AG04449 (cell line): Measurements from ENCODE around the gene FICD.

Source experiments
- CTCF ChIA-PET: fragments of 350-600 bp; formaldehyde crosslinking; extraction: SDS; loops from one replicate; lab custom pipeline; 2021; ENCODE audit warnings: antibody characterized with exemption; lab: Yijun Ruan, JAX
- POLR2A ChIA-PET: fragments of 400-600, 350-600 bp; formaldehyde crosslinking; extraction: SDS; loops from one replicate; lab custom pipeline; 2020; ENCODE audit warnings: antibody characterized with exemption, inconsistent platforms; lab: Yijun Ruan, JAX
- DNase-seq: peaks from one replicate; pipeline ENCODE4 v3.0.0-alpha.2; 2010; ENCODE audit warnings: low read depth, low spot score
- H3K4me3 ChIP-seq: 2 replicates; pipeline ENCODE4 v1.5.1; 2011; ENCODE audit warnings: low read depth, mild to moderate bottlenecking, control low read depth, low read length
- CTCF ChIP-seq: IDR thresholded peaks from one replicate; pipeline ENCODE4 v1.5.1; 2011; ENCODE audit warnings: mild to moderate bottlenecking, moderate library complexity, low read length, control low read depth, inconsistent platforms; ENCODE audit not compliant: insufficient read depth; ENCODE audit errors: missing control alignments

FICD gene

GRCh38 chr12:108495823-108496579, 19.1 kb upstream of the FICD start:
- TF ChIP-seq CTCF, result no peak
- DNase-seq, result no peak
- CTCF ChIA-PET, result interaction anchor here (1.4 to 2.1 kb wide), 2 partner anchors 17 to 31 kb away, joined by 3 to 15 read pairs; no protein-coding TSS in a partner anchor
- POLR2A ChIA-PET, result no interaction called here
- H3K4me3 ChIP-seq, result no peak overlapping the region

GRCh38 chr12:108498136-108498535, 16.9 kb upstream of the FICD start:
- CTCF ChIA-PET, result interaction anchor here (0.8 to 1.3 kb wide), 3 partner anchors 14 to 16 kb away, joined by 3 to 4 read pairs (median 4); no protein-coding TSS in a partner anchor
- no peak for DNase-seq

GRCh38 chr12:108502922-108503321, 12.2 kb upstream of the FICD start:
- CTCF ChIA-PET, result no interaction called here
- POLR2A ChIA-PET, result no interaction called here
- H3K4me3 ChIP-seq, result no peak overlapping the region
- no peak for DNase-seq
- TF ChIP-seq CTCF, result no peak

More at GRCh38 chr12:108498136-108498535, 16.9 kb upstream of the FICD start:
- no peak for TF ChIP-seq CTCF
- H3K4me3 ChIP-seq, result no peak overlapping the region
- POLR2A ChIA-PET, result no interaction called here

- ChIA-PET POLR2A (no interaction called here), CTCF (no interaction called here)
- no peak overlapping the region for H3K4me3 ChIP-seq
Measured at GRCh38 chr12:108505129-108505528, 9.9 kb upstream of the FICD start.

GRCh38 chr12:108507971-108508642, 7.0 kb upstream of the FICD start:
- no peak for DNase-seq
- H3K4me3 ChIP-seq, result no peak overlapping the region
- POLR2A ChIA-PET, result no interaction called here
- TF ChIP-seq CTCF, result no peak
- CTCF ChIA-PET, result interaction anchor here (1.5 kb wide), 1 partner anchor 590 kb away, joined by 4 read pairs; no protein-coding TSS in a partner anchor

More at GRCh38 chr12:108505129-108505528, 9.9 kb upstream of the FICD start:
- DNase-seq, result no peak
- no peak for TF ChIP-seq CTCF

GRCh38 chr12:108509806-108510205, 5.3 kb upstream of the FICD start:
- POLR2A ChIA-PET, result no interaction called here

More at GRCh38 chr12:108509806-108510205, 5.3 kb upstream of the FICD start:
- CTCF ChIA-PET, result interaction anchor here (1.3 to 1.5 kb wide), 2 partner anchors 9 to 592 kb away, joined by 3 to 4 read pairs; no protein-coding TSS in a partner anchor
- TF ChIP-seq CTCF, result no peak
- no peak for DNase-seq
- H3K4me3 ChIP-seq, result no peak overlapping the region
